ENCODE measurements around the gene PRSS23.
"Not testable (repeated sequence)": the region's sequence is repeated elsewhere in the genome, so short reads cannot be mapped to it uniquely, and the experiment has no call there.

PRSS23 gene, protein sequence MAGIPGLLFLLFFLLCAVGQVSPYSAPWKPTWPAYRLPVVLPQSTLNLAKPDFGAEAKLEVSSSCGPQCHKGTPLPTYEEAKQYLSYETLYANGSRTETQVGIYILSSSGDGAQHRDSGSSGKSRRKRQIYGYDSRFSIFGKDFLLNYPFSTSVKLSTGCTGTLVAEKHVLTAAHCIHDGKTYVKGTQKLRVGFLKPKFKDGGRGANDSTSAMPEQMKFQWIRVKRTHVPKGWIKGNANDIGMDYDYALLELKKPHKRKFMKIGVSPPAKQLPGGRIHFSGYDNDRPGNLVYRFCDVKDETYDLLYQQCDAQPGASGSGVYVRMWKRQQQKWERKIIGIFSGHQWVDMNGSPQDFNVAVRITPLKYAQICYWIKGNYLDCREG

DNA sequence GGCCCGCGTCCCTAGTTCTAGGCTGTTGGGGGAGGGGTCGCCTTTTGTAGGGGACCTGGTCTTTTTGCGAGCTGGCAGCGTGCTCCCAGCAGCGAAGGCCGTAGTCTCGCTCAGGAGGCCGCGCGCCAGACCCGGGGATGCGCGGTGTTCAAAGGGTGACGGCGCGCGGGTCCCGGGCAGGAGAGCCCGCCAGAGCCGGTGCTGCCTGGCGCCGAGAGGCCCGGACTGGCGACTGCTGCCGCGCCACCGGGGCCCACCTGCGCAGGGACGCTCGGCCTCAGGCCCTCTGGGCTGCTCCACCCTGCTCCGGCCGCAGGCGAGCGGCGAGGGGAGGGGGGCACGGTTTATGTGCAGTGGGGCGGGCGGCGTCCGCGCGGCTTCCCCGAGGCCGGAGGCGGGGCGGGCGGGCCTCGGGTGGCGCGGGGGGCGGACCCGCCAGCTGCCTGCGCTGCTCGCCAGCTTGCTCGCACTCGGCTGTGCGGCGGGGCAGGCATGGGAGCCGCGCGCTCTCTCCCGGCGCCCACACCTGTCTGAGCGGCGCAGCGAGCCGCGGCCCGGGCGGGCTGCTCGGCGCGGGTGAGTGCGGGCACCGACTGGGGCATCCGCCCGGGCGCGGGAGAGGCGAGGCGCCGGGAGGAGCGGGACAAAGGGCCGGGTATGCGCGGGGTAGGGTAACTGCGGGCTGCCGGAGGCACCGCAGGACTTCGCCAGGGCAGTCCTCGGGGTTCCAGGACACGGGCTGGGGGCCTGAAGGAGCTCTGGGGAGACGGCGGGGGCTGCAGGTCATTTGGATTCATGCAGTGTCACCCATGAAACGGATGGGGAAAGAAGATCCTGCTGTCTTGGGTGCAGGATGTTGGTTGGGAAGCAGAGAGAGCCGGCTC is at the start of gene PRSS23:
Gene PRSS23, plus strand, starts transcription at position 467 of the 884 bp plus-strand sequence. CDS start 7,102 bp downstream, outside the sequence.
- peak; percentile 59 for DNase-seq

DNA sequence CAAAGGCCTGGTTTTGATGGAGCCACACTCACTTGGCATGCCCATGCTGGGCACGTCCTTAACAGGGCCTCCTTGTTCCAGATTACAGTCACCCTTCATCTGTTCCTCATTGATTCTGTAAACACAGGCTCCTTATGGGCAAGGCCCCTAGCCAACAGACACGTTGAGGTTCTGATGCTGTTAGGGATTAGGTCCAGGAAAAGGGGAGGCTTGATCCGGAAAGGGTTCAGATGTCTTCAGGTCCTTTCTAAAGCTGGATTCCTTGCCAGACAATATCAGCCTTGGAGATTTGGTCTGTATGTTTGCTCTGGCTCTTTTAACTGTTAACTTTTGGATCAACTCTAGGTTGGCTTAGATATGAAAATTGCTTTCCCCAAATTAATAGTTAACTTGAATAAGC is 46.9 kb upstream of the PRSS23 start:
- no peak for DNase-seq

DNA sequence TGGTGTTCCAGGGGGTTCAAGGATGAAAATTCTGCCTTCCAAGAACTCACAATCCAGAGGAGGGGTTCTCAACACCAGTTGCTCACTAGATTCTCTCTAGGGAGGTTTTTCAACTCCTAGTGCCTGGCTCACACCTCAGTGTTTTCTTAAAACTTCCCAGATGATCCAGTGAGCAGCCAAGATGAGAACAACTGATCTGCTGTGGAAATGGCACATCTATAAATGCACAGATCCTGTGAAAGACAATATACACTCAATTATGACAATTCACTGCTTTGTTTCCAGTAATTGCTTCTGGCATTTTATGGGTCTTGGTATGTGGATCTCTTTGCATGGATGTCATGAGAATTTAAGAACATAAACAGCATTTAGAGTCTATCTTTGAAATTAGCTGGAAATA is 45.2 kb upstream of the PRSS23 start:
- DNase-seq, result no peak

DNA sequence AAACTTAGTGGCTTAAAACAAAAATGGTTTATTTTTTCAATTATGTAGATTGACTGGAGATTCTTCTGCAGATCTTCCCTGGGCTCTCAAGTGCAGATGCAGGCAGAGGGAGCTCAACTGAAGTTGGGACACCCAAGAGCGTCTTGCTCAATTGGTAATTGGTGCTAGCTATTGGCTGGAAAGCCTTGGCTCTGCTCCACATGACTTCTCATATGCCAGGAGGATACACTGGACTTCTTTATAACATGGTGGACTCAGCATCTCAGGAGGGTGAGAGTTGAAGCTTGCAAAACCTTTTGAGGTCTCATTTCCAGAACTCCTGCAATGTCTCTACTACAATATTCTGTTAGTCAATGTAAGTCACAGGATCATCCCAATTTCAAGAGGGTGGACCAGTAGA is 42.2 kb upstream of the PRSS23 start:
- DNase-seq, result no peak

DNA sequence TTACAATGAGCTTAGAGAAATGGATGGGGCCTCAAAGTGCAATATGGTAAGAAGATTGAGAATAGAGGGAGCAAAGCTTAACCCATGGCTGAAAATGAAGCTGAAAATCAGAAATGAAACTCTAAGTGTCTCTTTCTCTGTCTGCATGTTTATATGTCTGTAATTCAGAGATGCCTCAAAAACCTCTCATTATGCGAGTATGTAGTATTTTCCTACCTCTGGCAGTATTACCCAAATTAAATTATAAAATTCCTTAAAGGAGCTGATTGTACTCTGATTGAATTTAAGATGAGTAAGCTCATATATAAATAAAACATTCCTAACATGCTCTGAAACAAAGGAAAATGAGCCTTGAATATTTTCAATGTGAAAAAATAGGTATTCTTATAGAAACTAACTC is 39.8 kb upstream of the PRSS23 start:
- DNase-seq, result no peak

DNA sequence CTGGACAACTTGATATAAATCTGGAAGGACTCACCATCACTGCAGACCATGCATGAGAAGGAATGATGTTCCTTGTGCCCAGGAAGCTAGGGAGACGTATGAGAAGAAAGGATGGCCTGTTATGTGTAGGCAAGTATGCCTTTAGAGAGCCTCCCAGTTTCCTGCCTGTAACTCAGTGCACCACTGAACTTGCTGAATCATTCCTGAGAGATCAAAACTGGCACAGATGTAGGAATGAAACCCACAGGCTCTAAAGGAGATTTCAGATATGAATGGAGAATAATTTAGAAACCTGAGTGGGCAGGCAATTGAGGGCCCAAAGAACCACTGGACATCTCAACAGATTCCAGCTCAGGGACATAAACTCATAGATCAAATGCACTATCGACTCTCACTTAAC is 38.4 kb upstream of the PRSS23 start:
- DNase-seq, result no peak

DNA sequence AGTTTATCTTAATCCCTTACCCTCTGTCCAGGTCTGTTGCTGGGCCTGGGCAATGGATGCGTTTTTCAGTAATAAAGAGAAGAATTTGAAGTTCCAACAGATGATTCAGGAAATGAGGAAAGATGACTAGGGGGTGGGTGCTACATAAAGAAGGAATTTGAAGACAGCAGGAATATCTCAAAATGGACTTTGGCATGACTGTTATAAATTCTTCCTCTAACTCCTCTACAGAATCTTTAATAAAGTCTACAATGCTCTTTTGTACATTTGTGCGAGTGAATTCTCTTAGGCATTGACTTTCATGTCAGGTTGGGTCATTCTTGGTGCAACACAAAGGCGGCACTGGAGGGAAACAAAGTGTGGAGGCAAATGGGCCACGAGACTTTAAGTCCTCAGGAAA is 35.1 kb upstream of the PRSS23 start:
- no peak for DNase-seq

DNA sequence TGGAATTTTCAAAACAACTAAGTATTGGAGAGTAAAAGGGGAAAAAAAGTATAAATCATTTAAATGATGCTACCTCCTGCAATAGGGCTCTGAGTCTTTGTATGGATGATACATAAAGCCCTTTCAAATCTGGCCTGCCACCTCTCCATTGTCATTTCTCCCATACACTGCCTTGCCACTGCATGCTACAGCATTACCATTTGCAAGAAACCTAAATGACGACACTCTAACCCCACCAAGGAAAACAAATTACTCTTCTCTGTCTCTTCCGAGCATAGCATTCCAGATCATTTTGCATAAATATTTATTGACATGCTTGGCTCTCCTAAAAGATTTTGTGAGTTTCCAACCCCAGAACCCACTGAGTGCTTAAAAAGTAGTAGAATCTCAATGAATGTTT is 34.5 kb upstream of the PRSS23 start:
- DNase-seq, result no peak

DNA sequence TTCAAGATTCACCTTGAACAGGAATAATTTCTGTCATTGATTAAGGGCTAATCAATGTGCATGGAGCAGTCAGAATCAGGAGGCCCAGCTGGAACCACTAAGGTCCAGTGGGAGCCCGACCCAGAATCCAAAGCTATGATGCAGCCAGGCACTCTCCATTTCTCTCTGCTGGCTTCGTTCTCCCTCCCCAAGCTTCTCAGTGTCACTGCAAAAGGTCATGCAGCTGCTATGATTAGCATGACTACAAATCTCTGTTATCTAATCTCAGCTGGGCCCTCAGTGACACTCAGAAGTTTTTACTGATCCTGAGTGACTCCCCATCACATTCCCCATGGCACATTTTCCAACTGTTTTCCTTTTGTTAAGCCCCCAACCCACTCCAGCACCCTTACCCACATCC is 31.1 kb upstream of the PRSS23 start:
- no peak for DNase-seq

DNA sequence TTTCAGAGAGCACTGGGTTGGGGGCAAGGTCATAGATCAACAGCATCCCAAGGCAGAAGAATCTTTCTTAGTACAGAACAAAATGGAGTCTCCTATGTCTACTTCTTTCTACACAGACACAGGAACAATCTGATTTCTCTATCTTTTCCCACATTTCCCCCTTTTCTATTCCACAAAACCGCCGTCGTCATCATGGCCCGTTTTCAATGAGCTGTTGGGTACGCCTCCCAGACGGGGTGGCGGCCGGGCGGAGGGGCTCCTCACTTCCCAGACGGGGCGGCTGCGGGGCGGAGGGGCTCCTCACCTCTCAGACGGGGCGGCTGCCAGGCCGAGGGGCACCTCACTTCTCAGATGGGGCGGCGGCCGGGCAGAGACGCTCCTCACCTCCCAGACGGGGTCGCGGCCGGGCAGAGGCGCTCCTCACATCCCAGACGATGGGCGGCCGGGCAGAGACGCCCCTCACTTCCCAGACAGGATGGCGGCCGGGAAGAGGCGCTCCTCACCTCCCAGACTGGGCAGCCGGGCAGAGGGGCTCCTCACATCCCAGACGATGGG is 29.8 kb upstream of the PRSS23 start:
- DNase-seq, result not testable (repeated sequence)

DNA sequence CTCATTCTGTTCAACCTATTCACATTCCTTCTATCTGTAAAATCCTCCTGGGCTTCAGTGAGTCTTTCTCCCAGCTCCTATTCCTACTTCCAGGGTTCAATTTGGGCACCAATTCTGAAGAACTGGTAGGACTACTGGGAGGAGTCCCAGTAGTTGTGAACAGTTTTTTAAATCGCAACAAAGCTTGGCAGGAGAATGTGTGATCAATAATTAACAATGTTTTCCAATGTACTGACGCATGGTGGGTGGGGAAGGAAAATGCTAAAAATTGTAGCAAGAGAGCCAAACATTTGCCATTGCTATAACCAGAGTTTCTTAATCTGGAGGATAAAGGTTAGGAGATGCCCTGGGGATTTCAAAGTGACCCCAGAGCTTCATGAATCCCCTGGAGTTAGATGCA is 27.3 kb upstream of the PRSS23 start:
- DNase-seq, result no peak

DNA sequence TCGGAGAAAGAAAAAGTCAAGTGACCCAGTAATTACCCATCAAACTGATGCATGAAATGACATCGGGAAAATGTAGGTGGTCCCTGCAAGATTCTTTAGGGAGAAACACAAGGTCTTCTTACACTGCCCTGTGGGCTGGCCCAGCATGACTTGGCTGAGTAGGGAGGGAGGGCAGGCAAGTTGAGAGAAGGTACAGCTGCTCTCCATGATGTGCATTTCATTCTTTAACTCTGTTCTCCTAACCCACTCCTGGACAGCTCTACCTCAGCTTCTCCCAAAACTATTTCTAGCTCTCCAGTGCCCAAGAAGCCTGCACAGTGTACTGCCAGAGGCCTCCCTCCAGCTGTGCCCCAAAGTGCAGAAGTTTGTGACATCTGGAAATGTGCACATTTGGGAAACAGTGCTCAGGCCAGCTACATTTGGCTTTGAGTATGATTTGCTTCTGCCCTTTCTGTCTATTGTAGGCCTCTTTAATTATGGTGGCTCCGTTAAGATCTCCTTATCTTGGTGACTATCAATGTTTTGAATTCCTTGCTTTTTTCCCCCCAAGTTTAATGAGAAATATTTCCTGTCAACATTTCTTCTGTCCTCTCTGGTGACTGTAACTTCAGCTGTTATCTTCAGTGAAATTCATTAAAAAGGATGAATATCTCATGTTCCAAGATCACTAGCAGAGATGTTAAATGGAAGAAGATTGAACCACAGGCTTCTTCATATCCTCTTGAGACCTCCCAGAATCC is 26.7 kb upstream of the PRSS23 start:
- no peak for DNase-seq

DNA sequence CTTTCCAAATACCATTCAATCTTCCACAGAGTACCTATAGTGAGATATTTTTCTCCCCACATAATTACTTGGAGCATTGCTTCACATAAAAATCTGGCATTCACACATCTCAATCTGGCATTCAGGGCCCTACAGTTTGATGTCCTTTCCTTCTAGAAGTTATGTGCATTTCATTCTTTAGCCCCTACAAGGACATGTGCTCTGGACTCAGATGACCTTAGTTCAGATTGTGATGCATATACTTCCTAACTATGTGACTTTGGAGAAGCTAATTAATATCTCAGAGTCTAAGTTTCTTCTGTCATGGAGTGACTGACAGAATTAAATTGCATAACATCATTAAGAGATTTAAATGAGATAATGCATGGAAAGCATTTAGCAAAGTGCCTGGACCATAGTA is 25.9 kb upstream of the PRSS23 start:
- DNase-seq, result no peak

DNA sequence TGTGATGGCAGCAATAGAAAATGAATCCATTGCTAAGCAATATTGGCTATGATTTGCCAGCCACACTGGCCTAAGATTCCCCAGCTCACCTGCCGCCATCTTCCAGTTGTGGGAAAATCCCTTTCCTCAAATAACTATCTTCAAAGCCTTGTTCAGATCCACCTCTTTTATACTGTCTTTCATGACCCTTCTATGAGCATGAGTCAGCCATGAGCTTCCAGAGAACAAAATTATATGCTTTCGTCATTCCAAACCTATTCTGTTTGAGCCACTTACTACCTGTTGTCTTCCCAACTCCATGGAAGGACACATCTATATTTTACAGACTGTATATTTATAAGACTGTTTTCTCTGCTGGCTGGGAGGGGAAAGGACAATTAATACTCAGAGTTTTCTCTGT is 25.0 kb upstream of the PRSS23 start:
- no peak for DNase-seq

DNA sequence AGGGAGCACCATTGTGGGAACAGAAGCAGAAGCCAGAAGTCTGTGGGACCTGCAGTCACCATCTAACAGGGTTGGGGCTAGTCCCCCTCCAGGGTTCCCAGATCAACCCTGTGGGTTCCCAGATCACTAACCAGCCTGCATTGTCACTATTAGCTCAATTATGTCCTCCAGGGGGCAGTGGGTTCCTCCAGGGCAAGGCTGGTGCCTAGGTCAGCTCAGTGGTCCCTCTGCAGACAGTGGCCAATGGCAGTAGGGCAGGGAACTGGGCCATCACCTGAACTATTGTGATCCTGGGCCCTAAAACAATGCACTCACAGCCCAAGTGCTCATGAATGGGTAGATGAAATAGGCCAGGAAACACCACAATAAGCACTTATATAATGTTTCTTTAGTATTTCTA is 18.8 kb upstream of the PRSS23 start:
- no peak for DNase-seq

DNA sequence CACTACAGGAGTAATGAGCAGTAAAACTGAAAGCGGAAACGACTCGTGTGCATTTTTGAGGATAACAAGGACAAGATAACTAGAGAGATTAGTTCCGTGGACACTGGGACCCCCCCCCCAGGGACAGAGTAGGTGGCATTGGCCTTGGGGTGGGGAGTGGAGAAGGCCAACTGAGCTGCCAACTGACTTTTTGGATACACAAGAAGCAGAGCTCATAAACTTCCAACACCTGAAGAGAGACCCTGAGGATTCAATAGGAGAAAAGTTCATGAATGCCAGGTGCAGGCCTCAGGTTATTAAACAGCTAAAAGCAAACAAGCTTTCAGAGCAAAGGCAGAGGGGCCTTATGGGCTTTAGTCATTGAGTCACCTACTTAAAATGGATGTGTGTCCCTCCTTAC is 17.6 kb upstream of the PRSS23 start:
- no peak for DNase-seq

DNA sequence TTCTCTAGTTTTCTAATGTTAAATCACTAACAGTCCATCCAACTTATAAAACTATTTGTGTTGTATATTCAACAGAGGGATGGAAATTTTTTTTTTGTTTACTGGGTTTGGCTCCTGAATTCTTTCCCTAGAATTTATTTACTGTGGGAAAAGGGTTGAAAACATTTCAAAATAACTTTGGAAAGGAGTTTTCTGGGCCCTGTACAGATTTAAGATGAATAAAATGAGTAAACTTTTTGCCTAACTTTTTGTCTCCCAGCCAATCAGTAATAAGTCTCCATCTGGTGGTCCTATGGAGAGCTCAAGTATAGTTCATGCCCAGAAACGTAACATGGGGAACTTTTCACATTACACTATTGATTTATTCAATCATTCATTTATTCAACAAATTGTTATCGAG is 16.7 kb upstream of the PRSS23 start:
- DNase-seq, result no peak

DNA sequence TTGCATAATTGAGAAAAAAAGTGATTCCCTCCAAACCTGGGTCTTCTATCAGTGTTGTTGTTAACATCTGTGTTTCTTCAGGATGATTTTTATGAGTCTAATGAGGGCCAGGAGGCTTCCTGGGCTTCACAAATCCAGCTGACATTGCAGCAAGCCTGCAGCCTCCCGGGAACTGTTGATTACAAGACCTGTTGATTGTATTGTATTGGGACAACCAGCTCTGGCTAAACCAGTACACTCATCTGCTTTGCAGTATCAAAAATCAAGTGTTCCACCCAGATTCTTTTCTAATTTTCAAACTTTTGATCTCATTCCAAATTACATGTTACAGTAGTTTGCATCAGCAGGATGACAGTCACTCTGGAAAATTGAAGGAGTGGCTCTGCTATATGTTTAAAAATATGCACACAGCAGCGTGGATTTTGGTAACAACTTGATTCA is 16.1 kb upstream of the PRSS23 start:
- DNase-seq, result no peak

DNA sequence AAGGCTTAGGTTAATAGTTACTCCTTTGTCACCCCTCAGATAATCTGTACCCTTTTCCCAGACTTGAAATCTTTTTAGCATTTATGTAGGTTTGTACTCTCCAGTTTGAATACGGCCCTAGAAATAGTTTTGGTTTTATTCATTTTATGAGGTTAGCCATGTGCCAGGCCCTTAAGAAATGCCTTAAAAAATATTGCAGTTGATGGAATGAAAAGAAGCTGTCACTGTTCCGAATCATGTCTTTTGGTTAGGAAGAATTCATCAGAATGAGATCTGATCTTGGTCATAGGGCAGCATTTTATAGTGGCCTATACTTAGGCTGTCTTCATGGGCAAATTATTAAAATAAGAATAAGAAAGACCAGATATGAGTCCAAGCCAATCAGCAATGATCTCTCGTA is 14.8 kb upstream of the PRSS23 start:
- DNase-seq, result no peak

DNA sequence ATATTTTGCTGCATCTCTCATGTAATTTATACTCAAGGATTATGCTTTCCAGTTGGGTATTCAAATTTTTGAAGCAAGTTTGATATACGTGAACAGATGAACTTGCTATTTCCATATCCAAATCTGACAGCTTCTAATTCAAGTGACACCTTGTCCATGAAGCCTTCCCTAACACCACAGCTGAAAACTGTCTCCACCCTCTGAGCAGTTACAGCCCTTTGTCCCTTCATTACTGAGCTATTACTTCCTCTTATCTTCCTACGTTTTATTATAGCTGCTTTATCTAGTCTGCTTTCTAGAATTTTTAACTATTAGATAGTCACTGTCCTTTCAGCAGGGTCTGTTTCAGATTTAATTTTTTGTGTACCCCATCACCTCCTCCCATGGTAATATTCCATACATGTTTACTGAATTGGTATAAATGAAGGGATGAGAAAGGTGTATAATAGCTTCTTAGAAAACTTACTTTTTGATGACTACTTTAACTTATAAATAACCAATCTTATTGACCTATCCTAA is 13.3 kb upstream of the PRSS23 start:
- DNase-seq, result no peak

DNA sequence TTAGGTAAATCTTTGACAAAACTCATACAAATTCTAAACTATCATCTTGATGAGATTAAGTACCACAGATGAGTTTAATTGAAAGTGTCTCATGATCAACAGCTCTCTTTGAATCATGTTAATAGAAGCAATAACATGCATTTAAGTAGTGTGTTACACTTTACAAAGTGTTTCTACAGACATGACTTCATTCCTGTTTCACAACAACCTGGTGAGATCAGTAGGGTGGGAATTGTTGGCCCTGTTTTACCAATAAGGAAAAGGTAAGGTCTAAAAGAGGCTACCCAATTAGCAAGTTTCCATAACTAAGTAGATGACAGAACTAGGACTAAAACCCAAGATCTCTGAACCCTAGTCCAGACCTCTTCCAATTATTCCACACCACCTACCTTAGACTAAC is 12.7 kb upstream of the PRSS23 start:
- DNase-seq, result no peak

DNA sequence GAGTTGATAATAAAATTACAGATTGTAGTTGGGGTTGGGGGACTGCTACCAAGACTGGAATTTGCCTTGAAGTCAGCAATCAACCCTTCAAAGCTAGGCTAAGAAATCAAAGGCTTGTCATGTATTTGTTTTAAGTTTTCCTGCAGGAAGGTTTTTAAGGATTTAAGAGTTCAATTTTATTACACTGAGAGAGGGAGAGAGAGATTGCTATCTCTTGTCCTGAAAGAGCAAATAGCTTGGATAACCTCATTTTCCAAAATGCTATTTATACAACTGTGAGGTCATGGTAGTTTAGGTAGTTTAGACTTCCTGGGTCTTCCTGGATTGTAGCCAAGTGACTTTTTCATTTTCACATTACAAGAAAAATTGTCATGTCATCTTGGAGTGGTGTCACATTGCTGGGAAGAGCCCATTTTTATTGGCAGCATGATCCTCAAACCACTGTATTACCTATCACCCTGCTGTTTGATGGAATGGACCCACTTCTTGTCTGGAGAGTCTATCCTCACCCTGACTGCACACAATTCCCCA is 10.1 kb upstream of the PRSS23 start:
- DNase-seq, result no peak
